OCI-LY3 (cell line): ENCODE results near the gene OVCH2.

ENCODE experiments used
- H2AFZ ChIP-seq: fragments of 200-600, 300-600 bp; shearing (Covaris generic); 2 replicates; pipeline ENCODE4 v1.6.0; 2014; ENCODE audit warnings: antibody characterized with exemption, low read depth, low read length
- H3K27ac ChIP-seq: fragments of 200-600, 300-600 bp; sonication (generic); 2 replicates; pipeline ENCODE4 v1.5.1; 2014; ENCODE audit warnings: mild to moderate bottlenecking, low read length, moderate library complexity, mixed read lengths
- H3K27me3 ChIP-seq: fragments of 200-600, 300-600 bp; sonication (generic); 2 replicates; pipeline ENCODE4 v1.6.1; 2014; ENCODE audit warnings: low read depth, low read length, mixed read lengths
- H3K36me3 ChIP-seq: fragments of 200-600, 300-600 bp; sonication (generic); replicated peaks from 2 replicates; pipeline ENCODE3; 2014; ENCODE audit warnings: low read depth, low read length, mixed read lengths
- H3K4me1 ChIP-seq: fragments of 300-600, 200-600 bp; sonication (generic); 2 replicates; pipeline ENCODE4 v1.6.1; 2014; ENCODE audit warnings: low read length, mixed read lengths
- H3K4me2 ChIP-seq: fragments of 200-600, 300-600 bp; sonication (generic); 2 replicates; pipeline ENCODE4 v1.6.1; 2014; ENCODE audit warnings: low read length, mixed read lengths
- H3K4me3 ChIP-seq: fragments of 300-600, 200-600 bp; sonication (generic); 2 replicates; pipeline ENCODE4 v1.5.1; 2014; ENCODE audit warnings: antibody characterized with exemption, mild to moderate bottlenecking, low read length, moderate library complexity
- H3K79me2 ChIP-seq: fragments of 300-600, 200-600 bp; shearing (Covaris generic); 2 replicates; pipeline ENCODE4 v1.6.1; 2014; ENCODE audit warnings: mild to moderate bottlenecking, low read length, mixed read lengths
- H3K9ac ChIP-seq: fragments of 300-600, 200-600 bp; shearing (Covaris generic); 2 replicates; pipeline ENCODE4 v1.6.0; 2014; ENCODE audit warnings: mild to moderate bottlenecking, low read length, moderate library complexity
- H3K9me3 ChIP-seq: fragments of 200-600, 300-600 bp; shearing (Covaris generic); 2 replicates; pipeline ENCODE4 v1.6.1; 2014; ENCODE audit warnings: low read length, mixed read lengths; ENCODE audit not compliant: insufficient read depth
- H4K20me1 ChIP-seq: fragments of 200-600, 300-600 bp; sonication (generic); 2 replicates; pipeline ENCODE4 v1.6.1; 2016; ENCODE audit warnings: low read length, mixed read lengths; ENCODE audit not compliant: insufficient read depth
- CTCF ChIP-seq: fragments of 200-600, 300-600 bp; sonication (generic); IDR thresholded peaks from 2 replicates; pipeline ENCODE4 v1.5.1; 2014; ENCODE audit warnings: antibody characterized with exemption, low read length, low read depth
- EZH2phosphoT487 ChIP-seq: fragments of 200-600 bp; shearing (Covaris generic); IDR thresholded peaks from 2 replicates; pipeline ENCODE4 v1.6.1; 2018; ENCODE audit warnings: antibody characterized with exemption, mixed run types, low read depth

The OVCH2 gene

GRCh38 chr11:7672276-7672959 is 33.9 kb downstream of the OVCH2 start:
- Histone ChIP-seq H3K9ac (peak overlapping the region; percentile 97), H3K4me3 (peak overlapping the region; percentile 87), H3K27ac (peak overlapping the region; percentile 98), H3K4me2 (peak overlapping the region; percentile 98), H2AFZ (no peak overlapping the region), H3K27me3 (no peaks in the 10 kb centered on the region), H3K4me1 (peaks cover 55% of the 10 kb centered on the region), H4K20me1 (no peaks in the 10 kb centered on the region), H3K79me2 (peaks cover 33% of the 10 kb centered on the region), H3K9me3 (peaks cover 12% of the 10 kb centered on the region), H3K36me3 (peaks cover 62% of the 10 kb centered on the region)
- TF ChIP-seq EZH2phosphoT487: no peak
- TF ChIP-seq CTCF: no peak

DNA sequence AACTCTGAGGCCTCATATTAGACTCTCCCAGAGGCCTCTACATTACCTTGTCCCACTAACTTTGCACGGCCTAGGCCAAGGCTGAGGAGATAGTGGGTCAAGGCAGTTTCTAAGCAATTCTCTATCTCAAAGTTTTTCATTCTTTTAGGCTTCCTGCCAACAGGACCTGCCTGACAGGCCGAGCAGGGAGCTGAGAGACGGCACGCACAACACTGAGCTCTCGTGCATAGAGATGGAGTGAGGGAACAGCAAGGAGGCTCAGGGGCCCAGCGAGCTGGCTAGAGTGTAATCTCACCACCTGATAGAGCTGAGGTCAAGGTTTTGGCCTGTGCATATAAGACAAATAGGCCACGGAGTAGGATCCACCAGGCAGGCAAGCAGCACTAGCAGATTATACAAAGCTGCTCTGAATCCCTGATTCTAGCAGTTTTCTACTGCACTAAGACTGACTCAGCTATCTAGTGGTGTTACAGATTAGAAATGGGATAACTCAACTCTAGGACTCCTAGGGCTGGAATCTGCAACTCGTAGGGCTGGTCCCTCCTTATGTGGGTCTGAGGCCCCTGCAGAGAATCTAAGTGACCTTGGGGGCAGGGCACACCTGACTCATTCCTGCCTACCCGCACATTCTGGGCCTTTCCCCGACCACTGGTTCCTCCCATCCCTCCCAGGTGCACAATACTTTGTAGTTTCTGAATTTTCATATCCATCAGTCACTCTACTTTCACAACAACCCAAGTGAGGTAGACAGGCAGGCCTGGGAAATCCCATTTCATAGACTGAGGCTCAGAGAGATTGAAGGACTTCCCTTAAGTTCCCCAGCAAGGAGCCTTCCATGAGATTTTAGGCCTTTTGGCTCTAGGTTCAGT is 34.7 kb downstream of the OVCH2 start:
- H3K27ac ChIP-seq: peak overlapping the region; percentile 98

GRCh38 chr11:7670641-7671040 is 35.6 kb downstream of the OVCH2 start:
- peaks cover under 1% of the 10 kb centered on the region; the same call in 1 of the 2 replicates for H4K20me1 ChIP-seq
- H3K9ac ChIP-seq: peak overlapping the region; percentile 38; the same call in 1 of the 2 replicates
- peaks cover 58% of the 10 kb centered on the region for H3K36me3 ChIP-seq
- peak overlapping the region; percentile 87; the same call in 1 of the 2 replicates for H3K4me3 ChIP-seq
- no peak overlapping the region for H2AFZ ChIP-seq
- no peaks in the 10 kb centered on the region for H3K9me3 ChIP-seq
- peak overlapping the region; percentile 98 for H3K27ac ChIP-seq
- H3K4me1 ChIP-seq: peaks cover 47% of the 10 kb centered on the region
- H3K27me3 ChIP-seq: no peaks in the 10 kb centered on the region
- H3K4me2 ChIP-seq: peak overlapping the region; percentile 98
- TF ChIP-seq CTCF (no peak), EZH2phosphoT487 (no peak)
- H3K79me2 ChIP-seq: peaks cover 33% of the 10 kb centered on the region

More for the DNA sequence above, 34.7 kb downstream of the OVCH2 start:
- Histone ChIP-seq H3K27me3 (no peaks in the 10 kb centered on the region), H3K4me1 (peaks cover 47% of the 10 kb centered on the region), H3K4me3 (peak overlapping the region; percentile 87), H3K9me3 (peaks cover 3% of the 10 kb centered on the region), H3K36me3 (peaks cover 60% of the 10 kb centered on the region), H2AFZ (no peak overlapping the region), H4K20me1 (no peaks in the 10 kb centered on the region), H3K79me2 (peaks cover 33% of the 10 kb centered on the region), H3K9ac (peak overlapping the region; percentile 97), H3K4me2 (peak overlapping the region; percentile 98)
- TF ChIP-seq CTCF (no peak), EZH2phosphoT487 (peak; percentile 32; the same call in 1 of the 2 replicates)

- TF ChIP-seq EZH2phosphoT487 (no peak), CTCF (no peak)
- Histone ChIP-seq H3K4me2 (no peak overlapping the region), H3K4me1 (peaks cover 40% of the 10 kb centered on the region), H3K4me3 (no peak overlapping the region), H2AFZ (no peak overlapping the region), H3K9ac (no peak overlapping the region), H3K9me3 (no peaks in the 10 kb centered on the region), H4K20me1 (peaks cover 4% of the 10 kb centered on the region; the same call in 1 of the 2 replicates), H3K79me2 (peaks cover 25% of the 10 kb centered on the region), H3K27me3 (no peaks in the 10 kb centered on the region), H3K36me3 (peaks cover 62% of the 10 kb centered on the region), H3K27ac (no peak overlapping the region)
Measured at GRCh38 chr11:7668911-7669310, 37.4 kb downstream of the OVCH2 start.
